ENCODE data around the gene JAK3. TPM values are rescaled to one million over a fixed set of nuclear protein-coding genes. Genes with fewer than 3 reads are reported as not detected.

JAK3 gene
- total and polyA plus RNA-seq, 2 donors (not counting 3 experiments of a cell fraction or from before 2014, with no cell fraction given): 3.1 to 3.8 TPM

- DNase-seq (ENCODE audit: low read depth, low spot score): no peak
- TF ChIP-seq EZH2 (IDR thresholded peaks at IDR 0.05; ENCODE audit: borderline replicate concordance, low read depth, low read length, severe bottlenecking): no peak
- FAIRE-seq: no peak
- POLR2A ChIA-PET: interaction anchor here (0.5 kb wide), 1 partner anchor 447 kb away, joined by 3 read pairs; the partner anchor contains the start of gene MVB12A
- intact Hi-C loops (cut with micrococcal nuclease) (no loop called here), dilution Hi-C loops (cut with MboI; ENCODE audit: extremely low pct_ligation_motif_present, low sequenced_read_pairs) (no loop called here)
- no peak overlapping the region for H2AFZ ChIP-seq (ENCODE audit: low read depth, low read length)
- H3K79me2 ChIP-seq (ENCODE audit: control insufficient read depth, insufficient read depth, low read length): peaks cover 14% of the 10 kb centered on the region
- H3K4me2 ChIP-seq (ENCODE audit: insufficient read depth, low read length): no peak overlapping the region
- peaks cover 4% of the 10 kb centered on the region for H3K4me1 ChIP-seq (ENCODE audit: control insufficient read depth, extremely low read depth, insufficient read depth, low read length)
- peaks cover 29 to 30% of the 10 kb centered on the region in 2 experiments for H3K27me3 ChIP-seq (ENCODE audit: control insufficient read depth in 2 of 2, insufficient read depth in 2 of 2, low read length in 2 of 2)
- no peaks in the 10 kb centered on the region for H3K9me3 ChIP-seq (replicated peaks; ENCODE audit: control insufficient read depth, insufficient read depth, low read length)
- no TSS peak for BruUV-seq (replicated peaks)
- no peak overlapping the region for H3K4me3 ChIP-seq (replicated peaks in 1 of 3; ENCODE audit: insufficient read depth in 1 of 3, low read depth in 1 of 3, low read length in 3 of 3)
- H3K27ac ChIP-seq (ENCODE audit: insufficient read depth, low read depth, low read length): no peak overlapping the region
- CTCF ChIA-PET: interaction anchor here (3.4 kb wide), 1 partner anchor 66 kb away, joined by 22 read pairs; the partner anchor contains the start of gene CCDC124
- peaks cover 17 to 29% of the 10 kb centered on the region in 2 experiments for H3K36me3 ChIP-seq (ENCODE audit: control insufficient read depth in 2 of 2, extremely low read depth in 1 of 2, insufficient read depth in 2 of 2, low read length in 2 of 2)
- H3K9me1 ChIP-seq (replicated peaks; ENCODE audit: control insufficient read depth, extremely low read depth, insufficient read depth, low read length): no peaks in the 10 kb centered on the region
- no peak overlapping the region for H3K9ac ChIP-seq (replicated peaks; ENCODE audit: extremely low read depth, insufficient read depth, low read length)
- peaks cover 4% of the 10 kb centered on the region for H4K20me1 ChIP-seq (replicated peaks; ENCODE audit: control insufficient read depth, extremely low read depth, insufficient read depth, low read length)
Measured at GRCh38 chr19:17866312-17866963, 18.7 kb upstream of the JAK3 start.

- Histone ChIP-seq H3K9me3 (replicated peaks; ENCODE audit: control insufficient read depth, insufficient read depth, low read length) (no peaks in the 10 kb centered on the region), H2AFZ (ENCODE audit: low read depth, low read length) (no peak overlapping the region), H3K4me2 (ENCODE audit: insufficient read depth, low read length) (no peak overlapping the region), H3K27ac (ENCODE audit: insufficient read depth, low read depth, low read length) (no peak overlapping the region), H3K4me1 (ENCODE audit: control insufficient read depth, extremely low read depth, insufficient read depth, low read length) (peaks cover 11% of the 10 kb centered on the region), H4K20me1 (replicated peaks; ENCODE audit: control insufficient read depth, extremely low read depth, insufficient read depth, low read length) (peaks cover 4% of the 10 kb centered on the region), H3K79me2 (ENCODE audit: control insufficient read depth, insufficient read depth, low read length) (peaks cover 22% of the 10 kb centered on the region), H3K9ac (replicated peaks; ENCODE audit: extremely low read depth, insufficient read depth, low read length) (no peak overlapping the region), H3K36me3 (ENCODE audit: control insufficient read depth in 2 of 2, extremely low read depth in 1 of 2, insufficient read depth in 2 of 2, low read length in 2 of 2) (peaks cover 19 to 31% of the 10 kb centered on the region in 2 experiments), H3K4me3 (replicated peaks in 1 of 3; ENCODE audit: insufficient read depth in 1 of 3, low read depth in 1 of 3, low read length in 3 of 3) (no peak overlapping the region), H3K27me3 (ENCODE audit: control insufficient read depth in 2 of 2, insufficient read depth in 2 of 2, low read length in 2 of 2) (peaks cover 21 to 22% of the 10 kb centered on the region in 2 experiments), H3K9me1 (replicated peaks; ENCODE audit: control insufficient read depth, extremely low read depth, insufficient read depth, low read length) (no peaks in the 10 kb centered on the region)
- no peak for FAIRE-seq
- ChIA-PET CTCF (interaction anchor here (1.8 to 3.4 kb wide), 2 partner anchors 67 to 72 kb away, joined by 4 to 22 read pairs; partner anchors contain the start of gene CCDC124), POLR2A (interaction anchor here (0.5 kb wide), 1 partner anchor 446 kb away, joined by 3 read pairs; the partner anchor contains the start of gene MVB12A)
- BruUV-seq (replicated peaks): no TSS peak
- dilution Hi-C loops (cut with MboI; ENCODE audit: extremely low pct_ligation_motif_present, low sequenced_read_pairs) (no loop called here), intact Hi-C loops (cut with micrococcal nuclease) (no loop called here)
- no peak for DNase-seq (ENCODE audit: low read depth, low spot score)
- TF ChIP-seq POLR2AphosphoS5 (IDR thresholded peaks at IDR 0.05; ENCODE audit: insufficient read depth, low read depth, low read length) (peak; percentile 89), MAX (IDR thresholded peaks at IDR 0.05; ENCODE audit: insufficient read depth, insufficient read length) (no peak), POLR2A (IDR thresholded peaks at IDR 0.05; ENCODE audit: low read depth, low read length) (peak; percentile 82), EZH2 (IDR thresholded peaks at IDR 0.05; ENCODE audit: borderline replicate concordance, low read depth, low read length, severe bottlenecking) (no peak), GATA2 (IDR thresholded peaks at IDR 0.05; ENCODE audit: insufficient read depth, insufficient read length, low read depth, low read length) (no peak), CTCF (IDR thresholded peaks at IDR 0.05; ENCODE audit: extremely low read depth in 1 of 2, insufficient read depth in 1 of 2, low read depth in 1 of 2, low read length in 2 of 2) (no peak), JUN (IDR thresholded peaks at IDR 0.05; ENCODE audit: borderline replicate concordance, insufficient read depth, insufficient read length, low read depth) (no peak)
Measured at GRCh38 chr19:17865364-17866311, 17.9 kb upstream of the JAK3 start.

Measured in endothelial cell of umbilical vein (primary cell).